SK-N-MC (cell line): ENCODE results near the gene TEX52.

Experiments used
- EZH2 ChIP-seq: fragments of 200-600 bp; sonication (generic); IDR thresholded peaks from one replicate; pipeline ENCODE4 v1.6.1; 2017; ENCODE audit warnings: antibody characterized with exemption
- FOXP2 ChIP-seq: optimal IDR thresholded peaks from 2 replicates; pipeline ENCODE3; 2011; ENCODE audit warnings: mild to moderate bottlenecking, moderate library complexity; ENCODE audit not compliant: insufficient read depth; ENCODE audit errors: extremely low read length, control extremely low read depth
- POLR2AphosphoS5 ChIP-seq: IDR thresholded peaks from 2 replicates; pipeline ENCODE4 v1.6.1; 2012; ENCODE audit warnings: mild to moderate bottlenecking, low read depth, low read length, borderline replicate concordance

GRCh38 chr12:2833810-2834209 lies 23.0 kb downstream of the TEX52 start:
- TF ChIP-seq EZH2, result no peak
- TF ChIP-seq FOXP2, result no peak
- TF ChIP-seq POLR2AphosphoS5, result no peak
